ENCODE results near the gene TLE2. TPM values are rescaled to one million over a fixed set of nuclear protein-coding genes. Genes with fewer than 3 reads are reported as not detected.

TLE2 gene
- total and polyA plus RNA-seq, 9 of the 15 experiments (the other 6 are each of a cell fraction or from before 2014, with no cell fraction given): 0.35 to 13.1 (median 6.2) TPM

DNA sequence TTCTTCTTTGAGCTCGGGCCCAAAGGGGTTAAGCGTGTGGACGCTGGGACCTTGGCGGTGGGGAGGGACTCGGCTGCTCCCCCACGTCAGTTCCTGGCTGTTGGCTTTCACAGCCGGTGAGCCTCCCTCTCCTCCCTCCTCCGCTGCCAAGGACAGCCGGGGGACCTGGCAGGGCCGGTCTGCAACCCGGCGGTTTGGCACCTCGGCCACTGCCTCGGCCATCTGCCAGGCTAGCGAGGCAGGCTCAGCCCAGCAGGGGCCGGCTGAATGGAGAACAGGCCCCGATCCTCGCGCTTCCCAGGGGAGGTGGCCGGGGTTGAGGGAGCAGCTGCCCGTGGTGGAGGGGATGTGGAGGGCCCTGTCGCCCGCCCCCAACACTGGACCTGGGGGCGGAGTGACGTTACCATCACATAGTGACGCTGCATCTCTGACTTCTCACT is 28.2 kb upstream of the TLE2 start (continued):
- no peak for TF ChIP-seq CREB3L1 (IDR thresholded peaks at IDR 0.05; ENCODE audit: borderline replicate concordance, low read depth)
- TF ChIP-seq NCOA6 (IDR thresholded peaks at IDR 0.05): no peak
- peak; percentile 72 for TF ChIP-seq POLR2G (IDR thresholded peaks at IDR 0.05; ENCODE audit: low read depth, low read length)
- TF ChIP-seq, protein P1, sequence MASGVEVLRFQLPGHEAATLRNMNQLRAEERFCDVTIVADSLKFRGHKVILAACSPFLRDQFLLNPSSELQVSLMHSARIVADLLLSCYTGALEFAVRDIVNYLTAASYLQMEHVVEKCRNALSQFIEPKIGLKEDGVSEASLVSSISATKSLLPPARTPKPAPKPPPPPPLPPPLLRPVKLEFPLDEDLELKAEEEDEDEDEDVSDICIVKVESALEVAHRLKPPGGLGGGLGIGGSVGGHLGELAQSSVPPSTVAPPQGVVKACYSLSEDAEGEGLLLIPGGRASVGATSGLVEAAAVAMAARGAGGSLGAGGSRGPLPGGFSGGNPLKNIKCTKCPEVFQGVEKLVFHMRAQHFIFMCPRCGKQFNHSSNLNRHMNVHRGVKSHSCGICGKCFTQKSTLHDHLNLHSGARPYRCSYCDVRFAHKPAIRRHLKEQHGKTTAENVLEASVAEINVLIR (CRISPR knock-in tag; IDR thresholded peaks at IDR 0.05): no peak
- no peak for TF ChIP-seq ELF2 (CRISPR knock-in tag; IDR thresholded peaks at IDR 0.05)
- TF ChIP-seq TBL1XR1 (IDR thresholded peaks at IDR 0.05; ENCODE audit: low read length in 2 of 2): no peak
- no peak for TF ChIP-seq HNRNPLL (IDR thresholded peaks at IDR 0.05; ENCODE audit: low read depth, low read length, poor library complexity, severe bottlenecking)

- no peak overlapping the region for H2AFZ ChIP-seq (ENCODE audit: low read depth, low read length)
- peaks cover 27 to 61% of the 10 kb centered on the region in 2 experiments for H3K4me1 ChIP-seq (replicated peaks in 1 of 2; ENCODE audit: control insufficient read depth in 2 of 2, insufficient read depth in 2 of 2, low read length in 2 of 2)
- H3K9me3 ChIP-seq (replicated peaks; ENCODE audit: control insufficient read depth, insufficient read depth, low read depth, low read length): no peaks in the 10 kb centered on the region
- ChIA-PET CTCF (ENCODE audit: low intra/inter-chr PET ratio) (no interaction called here), POLR2A (interaction anchor here (1.4 kb wide), 1 partner anchor 20 kb away, joined by 5 read pairs; no protein-coding TSS in a partner anchor)
- no TSS peak for BruUV-seq (replicated peaks)
- 0 out of 2 replicates have a peak, but pooled peaks cover 3% of the 10 kb centered on the region for H4K20me1 ChIP-seq (replicated peaks; ENCODE audit: control insufficient read depth, insufficient read depth, low read length)
- peaks cover 41% of the 10 kb centered on the region for H3K79me2 ChIP-seq (ENCODE audit: control insufficient read depth, insufficient read depth, low read length)
- peaks cover 79% of the 10 kb centered on the region for H3K36me3 ChIP-seq (ENCODE audit: control insufficient read depth, insufficient read depth, low read length)
- intact Hi-C loops (cut with micrococcal nuclease) (no loop called here), in situ Hi-C loops (cut with MboI) (no loop called here)
- FAIRE-seq (no peak), DNase-seq (ENCODE audit: extremely low read depth in 1 of 4, low spot score in 3 of 4) (peak in 1 of 4 experiments; percentile 30), ATAC-seq (no peak)
- TF ChIP-seq POLR2A (conservative IDR thresholded peaks at IDR 0.05): 0 out of 2 replicates have a peak, but pooled peaks have one; percentile 24
- peak; percentile 45 for TF ChIP-seq PCBP1 (IDR thresholded peaks at IDR 0.05; ENCODE audit: low read depth, low read length, poor library complexity, severe bottlenecking)
- no peak for TF ChIP-seq SAP30 (IDR thresholded peaks at IDR 0.05; ENCODE audit: borderline replicate concordance, insufficient read depth, low read depth, low read length, poor library complexity, severe bottlenecking)
- 0 out of 2 replicates have a peak, but pooled peaks have one; percentile 9 for TF ChIP-seq EGR1 (conservative IDR thresholded peaks at IDR 0.05)
- no peak for TF ChIP-seq STAG1 (CRISPR knock-in tag; IDR thresholded peaks at IDR 0.05; ENCODE audit: borderline replicate concordance)
- H3K9ac ChIP-seq (ENCODE audit: insufficient read depth in 1 of 2, low read depth in 2 of 2, low read length in 2 of 2): peak overlapping the region in 1 of 2 experiments; percentile 77; a peak in 2 of 4 replicates
- WGBS (ENCODE audit: insufficient coverage, low coverage, missing lambda C conversion rate): 53% methylated on average over 3 of the region's 10 CpGs
- 0 out of 3 replicates have a peak overlapping the region, but pooled peaks have one; percentile 22 for H3K27ac ChIP-seq (ENCODE audit: extremely low read depth, low read depth, low read length)
- H3K4me3 ChIP-seq: no peak overlapping the region
- H3K9me1 ChIP-seq (ENCODE audit: control insufficient read depth, insufficient read depth, low read length): no peaks in the 10 kb centered on the region
- no peak overlapping the region for H3K4me2 ChIP-seq (ENCODE audit: insufficient read depth, low read length)
- no peaks in the 10 kb centered on the region for H3K27me3 ChIP-seq (ENCODE audit: control insufficient read depth in 2 of 2, insufficient read depth in 2 of 2, low read length in 2 of 2)
Measured at GRCh38 chr19:3056417-3057088, 27.5 kb upstream of the TLE2 start.
